ENCODE data around the gene NLGN1.

The NLGN1 gene

DNA sequence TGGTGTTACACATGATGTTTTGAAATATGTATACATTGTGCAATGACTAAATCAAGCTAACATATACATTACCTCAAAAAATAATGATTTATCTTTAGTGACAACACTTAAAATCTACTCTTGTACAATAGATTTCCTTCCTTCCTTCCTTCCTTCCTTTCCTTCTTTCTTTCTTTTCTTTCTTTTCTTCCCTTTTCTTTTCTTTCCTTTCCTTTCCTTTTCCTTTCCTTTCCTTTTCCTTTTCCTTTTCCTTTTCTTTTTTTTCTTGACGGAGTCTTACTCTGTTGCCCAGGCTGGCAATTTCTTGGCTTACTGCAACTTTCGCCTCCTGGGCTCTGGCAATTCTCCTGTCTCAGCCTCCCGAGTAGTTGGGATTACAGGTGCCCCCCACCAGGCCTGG is 170.5 kb downstream of the NLGN1 start:
- H3K4me3 ChIP-seq (ENCODE audit: severe bottlenecking), result no peak overlapping the region
- TF ChIP-seq, protein P1, sequence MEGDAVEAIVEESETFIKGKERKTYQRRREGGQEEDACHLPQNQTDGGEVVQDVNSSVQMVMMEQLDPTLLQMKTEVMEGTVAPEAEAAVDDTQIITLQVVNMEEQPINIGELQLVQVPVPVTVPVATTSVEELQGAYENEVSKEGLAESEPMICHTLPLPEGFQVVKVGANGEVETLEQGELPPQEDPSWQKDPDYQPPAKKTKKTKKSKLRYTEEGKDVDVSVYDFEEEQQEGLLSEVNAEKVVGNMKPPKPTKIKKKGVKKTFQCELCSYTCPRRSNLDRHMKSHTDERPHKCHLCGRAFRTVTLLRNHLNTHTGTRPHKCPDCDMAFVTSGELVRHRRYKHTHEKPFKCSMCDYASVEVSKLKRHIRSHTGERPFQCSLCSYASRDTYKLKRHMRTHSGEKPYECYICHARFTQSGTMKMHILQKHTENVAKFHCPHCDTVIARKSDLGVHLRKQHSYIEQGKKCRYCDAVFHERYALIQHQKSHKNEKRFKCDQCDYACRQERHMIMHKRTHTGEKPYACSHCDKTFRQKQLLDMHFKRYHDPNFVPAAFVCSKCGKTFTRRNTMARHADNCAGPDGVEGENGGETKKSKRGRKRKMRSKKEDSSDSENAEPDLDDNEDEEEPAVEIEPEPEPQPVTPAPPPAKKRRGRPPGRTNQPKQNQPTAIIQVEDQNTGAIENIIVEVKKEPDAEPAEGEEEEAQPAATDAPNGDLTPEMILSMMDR (IDR thresholded peaks at IDR 0.05; ENCODE audit: poor library complexity, severe bottlenecking), result no peak
- H3K27ac ChIP-seq (ENCODE audit: poor library complexity, severe bottlenecking), result no peak overlapping the region
- no peaks in the 10 kb centered on the region for H3K27me3 ChIP-seq (ENCODE audit: insufficient read depth, poor library complexity, severe bottlenecking)
- no peaks in the 10 kb centered on the region for H3K4me1 ChIP-seq (ENCODE audit: insufficient read depth, poor library complexity, severe bottlenecking)
- ATAC-seq (ENCODE audit: low read depth) (no peak), DNase-seq (ENCODE audit: low spot score) (no peak)
- no peaks in the 10 kb centered on the region for H3K36me3 ChIP-seq (ENCODE audit: low read depth)
- H3K9me3 ChIP-seq (ENCODE audit: severe bottlenecking), result no peaks in the 10 kb centered on the region

DNA sequence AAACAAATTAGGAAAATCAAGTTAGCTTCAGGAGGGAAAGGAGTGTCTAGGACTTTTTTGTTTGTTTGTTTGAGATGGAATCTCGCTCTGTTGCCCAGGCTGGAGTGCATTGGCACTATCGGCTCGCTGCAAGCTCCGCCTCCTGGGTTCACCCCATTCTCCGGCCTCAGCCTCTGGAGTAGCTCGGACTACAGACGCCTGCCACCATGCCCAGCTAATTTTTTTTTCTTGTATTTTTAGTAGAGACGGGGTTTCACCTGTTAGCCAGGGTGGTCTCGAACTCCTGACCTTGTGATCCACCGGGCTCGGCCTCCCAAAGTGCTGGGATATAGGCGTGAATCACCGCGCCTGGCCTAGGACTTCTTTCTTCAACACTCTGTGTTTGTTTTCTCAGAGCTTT is 171.1 kb downstream of the NLGN1 start:
- H3K4me3 ChIP-seq (ENCODE audit: severe bottlenecking), result no peak overlapping the region
- TF ChIP-seq, protein P1 (IDR thresholded peaks at IDR 0.05; ENCODE audit: poor library complexity, severe bottlenecking), result no peak
- H3K27ac ChIP-seq (ENCODE audit: poor library complexity, severe bottlenecking), result no peak overlapping the region
- ATAC-seq (ENCODE audit: low read depth) (no peak), DNase-seq (ENCODE audit: low spot score) (no peak)
- no peaks in the 10 kb centered on the region for H3K4me1 ChIP-seq (ENCODE audit: insufficient read depth, poor library complexity, severe bottlenecking)
- no peaks in the 10 kb centered on the region for H3K9me3 ChIP-seq (ENCODE audit: severe bottlenecking)
- no peaks in the 10 kb centered on the region for H3K36me3 ChIP-seq (ENCODE audit: low read depth)
- H3K27me3 ChIP-seq (ENCODE audit: insufficient read depth, poor library complexity, severe bottlenecking), result no peaks in the 10 kb centered on the region

DNA sequence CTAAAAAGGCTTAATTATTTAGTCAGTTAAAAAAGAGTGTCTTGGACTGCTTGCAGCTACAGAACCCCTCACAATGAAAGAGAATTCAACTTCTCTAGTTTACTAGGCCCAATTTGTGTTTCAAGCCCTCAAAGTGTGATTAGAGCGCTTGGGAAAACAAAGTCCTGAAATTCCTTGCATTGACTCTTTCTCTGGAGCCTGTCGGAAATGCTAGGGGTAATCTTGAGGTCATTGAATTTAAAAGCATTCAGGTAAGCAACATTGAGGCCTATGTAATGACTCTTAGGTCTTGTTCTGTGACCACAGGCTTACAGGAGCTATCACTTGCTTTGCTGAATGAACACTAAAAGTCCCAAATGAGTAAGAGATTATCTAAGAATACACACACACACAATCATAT is 186.0 kb downstream of the NLGN1 start:
- H3K9me3 ChIP-seq (ENCODE audit: severe bottlenecking), result no peaks in the 10 kb centered on the region
- DNase-seq (ENCODE audit: low spot score) (no peak), ATAC-seq (ENCODE audit: low read depth) (no peak)
- no peak overlapping the region for H3K27ac ChIP-seq (ENCODE audit: poor library complexity, severe bottlenecking)
- no peaks in the 10 kb centered on the region for H3K36me3 ChIP-seq (ENCODE audit: low read depth)
- TF ChIP-seq, protein P1 (IDR thresholded peaks at IDR 0.05; ENCODE audit: poor library complexity, severe bottlenecking), result no peak
- H3K4me3 ChIP-seq (ENCODE audit: severe bottlenecking), result no peak overlapping the region
- peaks cover 53% of the 10 kb centered on the region for H3K27me3 ChIP-seq (ENCODE audit: insufficient read depth, poor library complexity, severe bottlenecking)
- H3K4me1 ChIP-seq (ENCODE audit: insufficient read depth, poor library complexity, severe bottlenecking), result no peaks in the 10 kb centered on the region

DNA sequence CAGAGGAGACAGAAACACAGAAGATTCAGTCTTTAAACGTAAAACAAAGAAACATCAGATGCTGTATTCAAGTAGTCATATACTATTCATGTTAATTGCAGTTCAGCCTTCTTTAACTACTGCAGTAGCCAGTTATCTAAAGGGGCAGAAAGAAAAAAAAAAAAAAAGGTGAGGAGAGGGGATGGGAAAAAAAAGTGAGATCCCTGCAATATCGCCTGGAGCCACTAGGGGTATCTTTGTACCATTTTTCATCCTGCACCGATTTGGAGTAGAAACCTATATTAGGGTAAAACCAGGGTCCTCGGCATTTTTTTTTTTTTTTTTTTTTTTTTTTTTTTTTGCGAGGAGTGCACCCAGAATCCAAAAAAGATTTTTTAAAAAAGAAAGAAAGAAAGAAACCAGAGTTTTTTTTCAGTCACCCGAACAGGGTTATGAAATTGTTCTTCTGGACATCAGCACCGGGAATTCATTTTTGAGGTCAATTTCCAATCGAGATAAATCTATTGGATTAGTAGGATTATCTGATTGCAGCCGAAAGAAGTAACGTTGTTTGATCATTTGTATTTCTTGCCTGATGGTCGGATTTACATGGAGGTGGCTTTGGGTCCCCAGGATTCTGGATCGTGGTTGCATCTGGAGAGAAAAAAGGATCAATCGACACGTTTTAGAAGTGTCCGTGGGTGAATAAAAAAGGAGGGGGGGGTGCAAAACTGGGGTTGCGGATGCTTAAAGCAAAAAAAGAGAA is 186.7 kb downstream of the NLGN1 start:
- no peaks in the 10 kb centered on the region for H3K9me3 ChIP-seq (ENCODE audit: severe bottlenecking)
- TF ChIP-seq, protein P1 (IDR thresholded peaks at IDR 0.05; ENCODE audit: poor library complexity, severe bottlenecking), result peak; percentile 40
- no peak for DNase-seq (ENCODE audit: low spot score)
- H3K4me3 ChIP-seq (ENCODE audit: severe bottlenecking), result no peak overlapping the region
- H3K27ac ChIP-seq (ENCODE audit: poor library complexity, severe bottlenecking), result no peak overlapping the region
- no peaks in the 10 kb centered on the region for H3K36me3 ChIP-seq (ENCODE audit: low read depth)
- no peak for ATAC-seq (ENCODE audit: low read depth)
- H3K4me1 ChIP-seq (ENCODE audit: insufficient read depth, poor library complexity, severe bottlenecking), result no peaks in the 10 kb centered on the region
- H3K27me3 ChIP-seq (ENCODE audit: insufficient read depth, poor library complexity, severe bottlenecking), result peaks cover 53% of the 10 kb centered on the region

All from RWPE2 (cell line).